Measurements from ENCODE around the gene SEMA4A.

GRCh38 chr1:156114919-156115513 is 38.4 kb upstream of the SEMA4A start:
- no peak for TF ChIP-seq SMC3 (IDR thresholded peaks at IDR 0.05; ENCODE audit: low read depth, low read length)
- TF ChIP-seq YY1 (IDR thresholded peaks at IDR 0.05; ENCODE audit: low read depth): no peak
- TF ChIP-seq, protein P1, sequence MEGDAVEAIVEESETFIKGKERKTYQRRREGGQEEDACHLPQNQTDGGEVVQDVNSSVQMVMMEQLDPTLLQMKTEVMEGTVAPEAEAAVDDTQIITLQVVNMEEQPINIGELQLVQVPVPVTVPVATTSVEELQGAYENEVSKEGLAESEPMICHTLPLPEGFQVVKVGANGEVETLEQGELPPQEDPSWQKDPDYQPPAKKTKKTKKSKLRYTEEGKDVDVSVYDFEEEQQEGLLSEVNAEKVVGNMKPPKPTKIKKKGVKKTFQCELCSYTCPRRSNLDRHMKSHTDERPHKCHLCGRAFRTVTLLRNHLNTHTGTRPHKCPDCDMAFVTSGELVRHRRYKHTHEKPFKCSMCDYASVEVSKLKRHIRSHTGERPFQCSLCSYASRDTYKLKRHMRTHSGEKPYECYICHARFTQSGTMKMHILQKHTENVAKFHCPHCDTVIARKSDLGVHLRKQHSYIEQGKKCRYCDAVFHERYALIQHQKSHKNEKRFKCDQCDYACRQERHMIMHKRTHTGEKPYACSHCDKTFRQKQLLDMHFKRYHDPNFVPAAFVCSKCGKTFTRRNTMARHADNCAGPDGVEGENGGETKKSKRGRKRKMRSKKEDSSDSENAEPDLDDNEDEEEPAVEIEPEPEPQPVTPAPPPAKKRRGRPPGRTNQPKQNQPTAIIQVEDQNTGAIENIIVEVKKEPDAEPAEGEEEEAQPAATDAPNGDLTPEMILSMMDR (IDR thresholded peaks at IDR 0.05): no peak
- TF ChIP-seq GATA2 (CRISPR knock-in tag; IDR thresholded peaks at IDR 0.05): no peak
- TF ChIP-seq EZH2phosphoT487 (IDR thresholded peaks at IDR 0.05; ENCODE audit: borderline replicate concordance, low read depth): no peak
- TF ChIP-seq TEAD4 (IDR thresholded peaks at IDR 0.05; ENCODE audit: borderline replicate concordance, insufficient read depth): no peak
- TF ChIP-seq, protein P2, sequence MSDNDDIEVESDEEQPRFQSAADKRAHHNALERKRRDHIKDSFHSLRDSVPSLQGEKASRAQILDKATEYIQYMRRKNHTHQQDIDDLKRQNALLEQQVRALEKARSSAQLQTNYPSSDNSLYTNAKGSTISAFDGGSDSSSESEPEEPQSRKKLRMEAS (IDR thresholded peaks at IDR 0.05; ENCODE audit: low read depth): no peak
- no peak for TF ChIP-seq GABPA (IDR thresholded peaks at IDR 0.05; ENCODE audit: low read depth)
- TF ChIP-seq, protein P3, sequence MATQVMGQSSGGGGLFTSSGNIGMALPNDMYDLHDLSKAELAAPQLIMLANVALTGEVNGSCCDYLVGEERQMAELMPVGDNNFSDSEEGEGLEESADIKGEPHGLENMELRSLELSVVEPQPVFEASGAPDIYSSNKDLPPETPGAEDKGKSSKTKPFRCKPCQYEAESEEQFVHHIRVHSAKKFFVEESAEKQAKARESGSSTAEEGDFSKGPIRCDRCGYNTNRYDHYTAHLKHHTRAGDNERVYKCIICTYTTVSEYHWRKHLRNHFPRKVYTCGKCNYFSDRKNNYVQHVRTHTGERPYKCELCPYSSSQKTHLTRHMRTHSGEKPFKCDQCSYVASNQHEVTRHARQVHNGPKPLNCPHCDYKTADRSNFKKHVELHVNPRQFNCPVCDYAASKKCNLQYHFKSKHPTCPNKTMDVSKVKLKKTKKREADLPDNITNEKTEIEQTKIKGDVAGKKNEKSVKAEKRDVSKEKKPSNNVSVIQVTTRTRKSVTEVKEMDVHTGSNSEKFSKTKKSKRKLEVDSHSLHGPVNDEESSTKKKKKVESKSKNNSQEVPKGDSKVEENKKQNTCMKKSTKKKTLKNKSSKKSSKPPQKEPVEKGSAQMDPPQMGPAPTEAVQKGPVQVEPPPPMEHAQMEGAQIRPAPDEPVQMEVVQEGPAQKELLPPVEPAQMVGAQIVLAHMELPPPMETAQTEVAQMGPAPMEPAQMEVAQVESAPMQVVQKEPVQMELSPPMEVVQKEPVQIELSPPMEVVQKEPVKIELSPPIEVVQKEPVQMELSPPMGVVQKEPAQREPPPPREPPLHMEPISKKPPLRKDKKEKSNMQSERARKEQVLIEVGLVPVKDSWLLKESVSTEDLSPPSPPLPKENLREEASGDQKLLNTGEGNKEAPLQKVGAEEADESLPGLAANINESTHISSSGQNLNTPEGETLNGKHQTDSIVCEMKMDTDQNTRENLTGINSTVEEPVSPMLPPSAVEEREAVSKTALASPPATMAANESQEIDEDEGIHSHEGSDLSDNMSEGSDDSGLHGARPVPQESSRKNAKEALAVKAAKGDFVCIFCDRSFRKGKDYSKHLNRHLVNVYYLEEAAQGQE (IDR thresholded peaks at IDR 0.05; ENCODE audit: low read depth, low read length): no peak
- TF ChIP-seq, protein P4, sequence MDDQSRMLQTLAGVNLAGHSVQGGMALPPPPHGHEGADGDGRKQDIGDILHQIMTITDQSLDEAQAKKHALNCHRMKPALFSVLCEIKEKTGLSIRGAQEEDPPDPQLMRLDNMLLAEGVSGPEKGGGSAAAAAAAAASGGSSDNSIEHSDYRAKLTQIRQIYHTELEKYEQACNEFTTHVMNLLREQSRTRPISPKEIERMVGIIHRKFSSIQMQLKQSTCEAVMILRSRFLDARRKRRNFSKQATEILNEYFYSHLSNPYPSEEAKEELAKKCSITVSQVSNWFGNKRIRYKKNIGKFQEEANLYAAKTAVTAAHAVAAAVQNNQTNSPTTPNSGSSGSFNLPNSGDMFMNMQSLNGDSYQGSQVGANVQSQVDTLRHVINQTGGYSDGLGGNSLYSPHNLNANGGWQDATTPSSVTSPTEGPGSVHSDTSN (IDR thresholded peaks at IDR 0.05): no peak; the same call in 1 of the 2 replicates
